GM21423 (cell line): ENCODE results near the gene SLC6A19.

Experiments
- ATAC-seq: cut with Tn5 transposase; IDR thresholded peaks from one replicate; pipeline ENCODE4 v1.9.1; 2021; ENCODE audit warnings: mild to moderate bottlenecking, moderate library complexity; ENCODE audit not compliant: unreplicated experiment

SLC6A19 gene

DNA sequence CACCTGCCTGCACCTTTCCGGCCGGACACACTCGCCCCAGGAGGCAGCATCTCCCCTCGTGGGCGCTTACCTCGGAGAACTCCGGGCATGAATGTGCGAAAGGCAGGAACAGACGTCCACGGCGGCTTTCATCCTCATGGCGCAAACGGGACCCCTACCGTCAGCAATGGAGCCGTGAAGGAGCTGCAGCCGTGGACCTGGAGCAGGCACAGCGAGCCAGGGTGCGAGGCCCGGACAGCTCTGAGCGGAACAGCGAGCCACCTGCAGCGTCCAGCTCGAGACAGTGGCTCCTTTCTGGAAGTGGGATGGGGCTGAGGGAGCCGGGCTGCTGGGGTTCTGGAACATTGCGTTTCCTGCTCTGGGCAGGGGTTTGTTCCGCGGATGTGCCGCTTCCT lies 7.8 kb upstream of the SLC6A19 start:
- no peak for ATAC-seq

DNA sequence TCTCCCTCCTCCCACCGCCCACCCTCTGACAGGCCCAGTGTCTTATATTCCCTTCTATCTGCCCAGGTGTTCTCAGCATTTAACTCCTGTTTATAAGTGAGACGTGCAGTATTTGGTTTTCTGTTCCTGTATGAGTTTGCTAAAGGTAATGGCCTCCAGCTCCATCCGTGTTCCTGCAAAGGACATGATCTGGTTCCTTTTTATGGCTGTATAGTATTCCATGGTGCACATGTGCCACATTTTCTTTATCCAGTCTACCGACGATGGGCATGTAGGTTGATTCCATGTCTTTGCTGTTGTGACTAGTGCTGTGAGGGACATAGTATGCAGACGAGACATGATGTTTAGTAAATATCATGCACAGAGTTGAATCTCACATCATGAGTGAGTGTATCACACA lies 7.0 kb upstream of the SLC6A19 start:
- no peak for ATAC-seq

DNA sequence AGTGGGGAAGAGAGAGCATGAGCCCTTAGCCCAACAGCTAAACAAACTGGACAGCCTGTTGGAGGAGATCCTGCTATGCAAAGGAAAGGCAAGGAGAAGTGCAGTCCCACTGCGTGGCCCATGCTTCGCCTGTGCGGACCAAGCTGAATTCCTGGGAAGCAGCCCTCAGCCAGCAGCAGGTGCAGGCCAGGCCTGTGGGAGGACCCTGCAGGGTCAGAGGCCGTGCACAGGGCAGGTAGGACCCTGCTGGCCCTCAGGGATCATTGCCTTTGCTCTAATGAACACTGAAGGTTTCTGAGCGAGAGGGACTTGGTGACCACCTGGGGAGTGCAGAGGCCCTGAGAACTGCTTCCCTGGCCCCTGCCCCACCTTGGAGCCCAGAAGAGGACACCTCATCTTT lies 6.0 kb upstream of the SLC6A19 start:
- ATAC-seq, result no peak

DNA sequence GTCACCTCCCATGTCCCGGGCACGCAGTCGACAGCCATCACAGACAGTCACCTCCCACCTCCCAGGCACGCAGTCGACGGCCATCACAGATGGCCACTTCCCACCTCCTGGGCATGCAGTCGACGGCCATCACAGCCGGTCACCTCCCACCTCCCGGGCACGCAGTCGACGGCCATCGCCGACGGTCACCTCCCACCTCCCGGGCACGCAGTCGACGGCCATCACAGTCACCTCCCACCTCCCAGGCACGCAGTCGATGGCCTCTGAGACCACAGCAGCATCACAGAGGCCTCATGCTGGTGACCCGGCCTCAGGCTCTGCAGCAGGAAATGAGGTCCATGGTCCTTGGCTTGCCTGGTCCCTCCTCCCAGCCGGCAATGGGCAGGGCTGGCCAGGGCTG lies 5.5 kb upstream of the SLC6A19 start:
- no peak for ATAC-seq

DNA sequence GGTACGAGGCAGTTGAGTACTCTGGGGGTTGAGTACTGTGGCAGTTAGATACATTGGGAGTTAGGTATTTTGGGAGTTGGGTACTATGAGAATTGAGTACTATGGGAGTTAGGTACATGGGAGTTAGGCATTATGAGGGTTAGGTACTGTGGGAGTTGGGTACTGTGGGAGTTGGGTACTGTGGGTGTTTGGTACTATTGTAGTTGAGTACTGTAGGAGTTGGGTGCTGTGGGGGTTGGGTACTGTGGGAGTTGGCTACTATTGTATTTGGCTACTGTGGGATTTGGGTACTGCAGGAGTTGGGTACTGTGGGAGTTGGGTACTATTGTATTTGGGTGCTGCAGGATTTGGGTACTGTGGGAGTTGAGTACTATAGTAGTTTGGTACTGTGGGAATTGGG lies 4.8 kb upstream of the SLC6A19 start:
- no peak for ATAC-seq

DNA sequence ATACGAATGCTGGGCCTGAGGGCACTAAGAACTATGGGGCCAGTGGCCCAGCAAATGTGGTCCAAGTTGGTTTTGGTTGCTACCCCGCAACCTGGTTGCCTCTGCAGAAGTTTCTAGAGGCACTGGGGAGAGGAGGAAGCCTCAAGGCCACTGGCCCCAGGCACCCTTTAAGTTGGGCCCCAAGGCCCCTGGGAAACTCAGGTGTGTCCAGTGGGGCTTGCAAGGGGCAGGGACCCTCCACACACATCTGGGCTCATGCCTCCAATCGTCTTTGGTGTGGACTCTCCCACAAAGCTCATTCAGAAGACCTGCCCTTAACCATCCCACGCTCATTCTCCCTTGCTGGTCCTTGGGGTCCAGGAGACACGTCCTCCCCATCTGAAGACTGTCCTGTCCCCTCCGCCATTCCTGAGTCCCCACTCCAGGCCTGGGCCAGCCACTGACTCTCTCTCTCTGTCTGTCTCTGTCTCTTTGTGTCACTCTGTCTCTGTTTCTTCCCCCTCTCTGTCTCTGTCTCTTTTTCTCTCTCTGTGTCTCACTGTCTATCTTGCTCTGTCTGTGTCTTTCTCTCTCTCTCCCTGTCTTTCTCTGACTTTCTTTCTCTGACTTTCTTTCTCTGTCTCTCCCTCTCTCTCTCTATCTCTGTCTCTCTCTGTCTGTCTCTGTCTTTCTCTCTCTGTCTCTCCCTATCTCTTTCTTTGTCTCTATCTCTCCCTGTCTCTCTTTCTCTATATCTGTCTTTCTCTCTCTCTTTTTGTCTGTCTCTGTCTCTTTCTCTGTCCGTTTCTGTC lies 3.3 kb upstream of the SLC6A19 start:
- no peak for ATAC-seq

DNA sequence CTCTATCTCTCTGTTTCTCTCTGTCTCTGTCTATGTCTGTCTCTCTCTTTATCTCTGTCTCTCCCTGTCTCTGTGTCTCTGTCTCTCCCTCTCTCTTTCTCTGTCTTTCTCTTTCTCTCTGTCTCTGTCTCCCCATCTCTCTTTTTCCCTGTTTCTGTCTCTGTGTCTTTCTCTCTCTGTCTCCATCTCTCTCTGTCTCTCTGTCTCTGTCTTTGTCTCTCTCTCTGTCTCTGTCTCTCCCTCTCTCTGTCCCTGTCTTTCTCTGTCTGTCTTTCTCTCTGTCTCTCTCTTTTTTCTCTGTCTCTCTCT lies 2.1 kb upstream of the SLC6A19 start:
- no peak for ATAC-seq

DNA sequence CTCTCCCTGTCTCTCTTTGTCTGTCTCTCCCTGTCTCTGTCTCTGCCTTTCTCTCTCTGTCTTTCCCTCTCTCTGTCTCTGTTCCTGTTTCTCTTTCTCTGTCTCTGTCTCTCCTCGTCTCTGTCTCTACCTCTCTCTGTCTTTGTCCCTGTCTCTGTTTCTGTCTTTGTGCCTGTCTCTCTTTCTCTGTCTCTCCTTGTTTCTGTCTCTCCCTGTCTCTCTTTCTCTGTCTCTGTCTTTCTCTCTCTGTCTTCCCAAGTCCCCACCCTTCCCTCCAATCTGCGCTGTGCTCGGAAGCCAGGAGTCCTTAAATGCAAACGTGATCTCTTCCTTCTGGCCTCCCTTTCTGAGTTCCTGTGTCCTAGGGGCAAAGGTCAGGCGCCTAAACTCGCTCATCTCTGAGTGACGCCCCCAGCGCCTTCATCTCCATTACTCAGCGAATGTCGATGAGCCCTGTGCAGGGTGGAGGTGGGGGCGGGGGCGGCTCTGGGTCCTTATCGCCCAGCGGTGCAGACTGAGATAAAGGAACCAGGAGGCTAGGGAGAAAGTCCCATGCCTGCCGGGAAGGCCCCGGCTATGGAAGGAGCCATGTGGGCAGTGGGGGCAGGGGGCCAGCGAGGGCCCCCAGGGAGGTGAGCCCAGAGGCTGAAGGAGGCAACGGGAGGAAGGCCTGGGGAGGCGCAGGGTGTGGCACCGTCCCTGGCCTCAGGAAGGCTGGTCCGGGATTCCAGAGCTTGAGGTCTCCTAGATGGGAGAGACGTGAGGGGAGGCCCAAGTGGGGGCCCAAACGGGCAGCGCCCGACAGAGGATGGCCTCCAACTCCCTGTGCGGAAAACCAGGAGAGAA lies 1.5 kb upstream of the SLC6A19 start:
- no peak for ATAC-seq

DNA sequence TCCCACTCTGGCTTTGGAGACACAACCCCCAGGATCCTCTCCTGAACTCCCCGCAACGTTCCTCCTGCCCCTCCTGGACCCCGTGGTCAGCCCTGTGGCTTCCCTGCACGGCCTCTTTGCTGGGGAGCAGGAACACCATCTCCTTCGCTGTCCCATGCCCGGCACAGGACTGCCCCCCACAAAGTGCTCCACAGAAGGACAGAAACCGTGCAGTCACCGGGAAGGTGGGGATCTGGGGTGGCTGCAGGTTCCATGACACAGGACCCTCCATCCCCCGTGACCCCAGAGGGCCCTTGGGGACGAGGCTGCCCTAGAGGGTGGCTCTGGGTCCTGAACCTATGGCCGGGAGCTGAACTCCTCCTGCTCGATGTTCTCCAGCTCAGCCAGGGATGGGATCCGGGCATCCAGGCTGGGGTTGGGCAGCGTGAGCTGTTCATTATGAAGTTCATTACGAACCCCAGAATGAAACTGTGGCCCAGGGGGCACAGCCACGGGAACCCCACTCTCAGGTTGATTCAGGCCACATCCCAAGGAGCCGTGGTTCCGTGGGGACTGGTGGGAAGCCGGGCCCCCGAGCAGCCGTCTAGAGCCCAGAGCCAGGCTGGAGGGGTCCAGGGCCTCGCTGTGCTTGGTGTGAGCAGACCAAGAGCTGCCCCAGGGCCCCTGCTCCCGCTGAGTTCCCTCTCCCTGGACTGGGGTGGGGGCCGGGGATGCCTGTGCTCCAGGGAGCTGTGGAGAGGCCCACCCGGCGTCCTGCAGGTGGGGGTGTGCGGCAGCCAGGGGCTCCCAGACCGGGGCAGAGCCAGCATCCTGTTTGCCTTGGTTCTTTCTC lies 684 bp upstream of the SLC6A19 start:
- ATAC-seq, result no peak

DNA sequence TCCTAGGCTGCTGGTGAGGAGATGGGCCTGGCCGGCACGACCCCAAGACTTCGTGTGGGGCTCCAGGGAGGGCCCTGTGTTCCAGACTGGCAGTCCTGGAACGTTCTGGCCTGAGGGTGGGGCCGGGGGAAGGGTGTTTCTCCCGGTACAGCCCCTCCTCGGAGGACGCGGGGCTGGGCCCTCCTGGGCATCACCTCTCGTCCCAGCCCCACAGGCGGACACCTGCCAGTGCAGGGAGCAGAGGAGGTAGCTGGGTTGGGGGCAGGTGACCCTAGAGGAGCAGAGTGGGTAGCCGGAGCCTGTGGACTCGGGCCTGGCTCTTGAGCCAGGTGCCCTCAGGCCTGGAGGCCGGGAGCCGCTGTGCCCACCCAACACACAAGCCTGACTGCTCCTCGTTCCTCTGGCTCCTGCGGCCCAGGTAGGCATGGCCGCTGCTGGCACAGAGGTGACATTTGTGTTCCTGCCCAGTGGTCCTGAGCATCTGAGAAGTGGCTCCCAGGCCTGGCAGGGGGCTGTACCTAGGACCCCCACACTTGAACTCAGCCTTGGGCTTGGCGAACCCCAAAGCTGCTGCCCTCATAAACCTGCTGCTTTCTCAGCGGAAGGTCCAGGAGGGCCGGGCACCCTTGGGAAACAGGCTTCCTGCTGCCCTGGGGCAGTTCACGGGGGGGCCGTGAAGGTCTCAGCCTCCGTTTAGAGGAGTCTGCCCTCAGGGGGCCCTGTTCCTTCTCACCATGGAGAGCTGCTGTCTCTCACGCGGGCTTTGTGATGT lies 817 bp downstream of the SLC6A19 start:
- ATAC-seq, result no peak

DNA sequence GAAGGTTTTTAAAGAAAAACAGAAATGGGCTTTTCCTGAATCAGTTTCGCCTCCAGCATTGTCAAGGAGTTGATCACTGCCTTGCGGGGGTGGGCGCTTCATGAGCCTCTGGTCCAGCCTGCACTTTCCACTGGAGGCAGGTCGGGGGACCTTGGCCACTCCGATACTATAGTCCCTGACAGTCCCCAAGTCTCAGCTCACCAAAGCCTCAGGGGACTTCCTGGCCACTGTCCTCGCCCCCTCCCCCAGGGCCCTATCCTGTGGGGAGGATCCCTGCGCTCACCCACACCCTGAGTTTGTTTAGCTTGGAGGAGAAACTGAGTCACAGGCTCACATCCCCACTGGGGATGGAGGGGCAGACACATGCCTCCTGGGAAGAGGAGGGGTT lies 1.4 kb downstream of the SLC6A19 start:
- no peak for ATAC-seq

DNA sequence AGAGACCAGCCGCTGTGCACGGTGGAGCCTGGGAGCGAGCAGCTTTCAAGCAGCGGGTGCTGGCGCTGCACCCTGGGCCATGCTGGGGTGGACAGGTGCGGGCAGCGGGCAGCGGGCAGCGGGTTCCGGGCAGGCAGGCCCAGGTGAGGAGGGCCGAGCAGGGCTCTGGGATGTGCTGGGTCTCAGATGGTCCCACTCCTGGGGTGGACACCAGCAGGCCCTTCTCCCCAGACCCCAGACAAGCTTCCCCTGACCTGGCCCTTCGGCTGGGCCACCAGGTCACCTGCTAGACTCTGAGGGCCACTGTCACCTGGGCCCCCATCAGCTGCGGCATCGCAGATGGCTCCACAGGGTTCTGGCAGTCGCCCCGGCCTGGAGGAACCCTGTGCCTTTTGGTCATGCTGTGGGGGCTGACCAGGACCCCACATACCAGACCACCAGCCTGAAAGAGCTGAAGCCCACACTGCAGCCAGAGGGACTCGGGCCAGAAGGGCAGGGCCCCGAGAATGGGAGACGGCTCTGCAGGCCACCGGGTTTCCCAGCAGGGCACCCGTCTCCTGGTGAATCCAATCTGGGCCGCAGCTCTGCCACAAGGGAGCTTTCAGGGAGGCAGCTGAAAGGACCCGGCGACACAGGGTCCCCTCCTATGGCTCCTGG lies 2.0 kb downstream of the SLC6A19 start:
- ATAC-seq, result no peak

DNA sequence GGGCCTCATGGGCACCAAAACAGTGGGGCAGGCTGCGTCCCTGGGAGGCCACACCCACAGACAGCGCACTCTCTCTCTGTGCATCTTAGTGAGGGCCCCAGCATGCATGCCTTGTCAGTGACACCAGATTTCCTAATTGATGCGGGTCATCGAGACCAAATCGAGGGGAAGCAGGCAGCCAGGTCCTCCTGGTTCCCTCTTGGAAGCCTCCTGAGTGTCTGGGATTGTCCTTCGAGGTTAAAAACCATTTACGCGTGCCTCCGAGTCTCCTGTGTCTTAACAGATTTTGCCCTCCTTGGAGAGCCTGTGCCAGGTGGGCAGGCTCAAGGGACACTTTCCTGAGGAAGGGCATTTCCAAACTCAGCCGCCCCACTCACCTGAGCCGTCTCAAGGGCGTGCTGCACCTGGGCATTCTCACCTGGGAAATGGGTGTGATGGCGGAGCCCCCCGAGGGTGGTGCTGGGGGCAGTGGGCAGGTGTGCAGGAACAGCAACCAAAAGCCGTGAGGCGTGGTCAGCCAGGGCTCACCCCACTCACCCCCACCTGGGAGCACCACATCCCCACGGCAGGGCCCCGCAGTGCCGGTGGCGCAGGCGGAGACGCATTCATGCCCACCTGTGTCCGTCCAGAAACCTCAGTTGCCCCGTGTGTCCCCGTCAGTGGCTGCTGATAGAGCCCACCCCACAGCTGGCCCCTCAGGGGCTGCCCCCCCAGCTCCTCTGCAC lies 2.7 kb downstream of the SLC6A19 start:
- no peak for ATAC-seq

DNA sequence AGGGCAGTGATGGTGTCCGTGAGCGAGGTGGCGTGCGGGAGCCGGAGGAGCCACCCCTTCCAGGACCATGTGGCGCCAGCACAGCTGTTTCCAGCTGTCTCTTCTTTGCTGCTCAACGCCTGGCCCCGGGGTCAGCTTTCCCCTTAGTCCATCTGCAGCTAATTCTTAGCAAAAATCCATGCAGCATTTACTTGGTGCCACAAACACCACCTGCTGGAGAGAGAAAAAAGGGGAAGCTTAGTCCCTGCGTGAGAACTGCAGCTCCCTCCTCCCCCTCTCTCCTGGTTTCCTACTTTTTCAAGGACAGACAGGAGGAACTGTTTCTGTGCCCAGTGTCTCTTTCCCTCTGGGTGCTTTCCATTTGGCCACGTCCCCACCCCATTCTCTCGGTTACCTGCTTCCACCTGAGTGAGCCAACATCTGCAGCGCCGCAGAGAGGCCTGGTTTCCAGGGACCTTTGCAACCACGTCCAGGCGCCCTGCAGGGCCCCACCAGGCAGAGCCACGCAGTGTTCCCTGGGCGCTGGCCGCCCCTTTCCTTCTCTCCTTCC lies 3.4 kb downstream of the SLC6A19 start:
- ATAC-seq, result no peak

DNA sequence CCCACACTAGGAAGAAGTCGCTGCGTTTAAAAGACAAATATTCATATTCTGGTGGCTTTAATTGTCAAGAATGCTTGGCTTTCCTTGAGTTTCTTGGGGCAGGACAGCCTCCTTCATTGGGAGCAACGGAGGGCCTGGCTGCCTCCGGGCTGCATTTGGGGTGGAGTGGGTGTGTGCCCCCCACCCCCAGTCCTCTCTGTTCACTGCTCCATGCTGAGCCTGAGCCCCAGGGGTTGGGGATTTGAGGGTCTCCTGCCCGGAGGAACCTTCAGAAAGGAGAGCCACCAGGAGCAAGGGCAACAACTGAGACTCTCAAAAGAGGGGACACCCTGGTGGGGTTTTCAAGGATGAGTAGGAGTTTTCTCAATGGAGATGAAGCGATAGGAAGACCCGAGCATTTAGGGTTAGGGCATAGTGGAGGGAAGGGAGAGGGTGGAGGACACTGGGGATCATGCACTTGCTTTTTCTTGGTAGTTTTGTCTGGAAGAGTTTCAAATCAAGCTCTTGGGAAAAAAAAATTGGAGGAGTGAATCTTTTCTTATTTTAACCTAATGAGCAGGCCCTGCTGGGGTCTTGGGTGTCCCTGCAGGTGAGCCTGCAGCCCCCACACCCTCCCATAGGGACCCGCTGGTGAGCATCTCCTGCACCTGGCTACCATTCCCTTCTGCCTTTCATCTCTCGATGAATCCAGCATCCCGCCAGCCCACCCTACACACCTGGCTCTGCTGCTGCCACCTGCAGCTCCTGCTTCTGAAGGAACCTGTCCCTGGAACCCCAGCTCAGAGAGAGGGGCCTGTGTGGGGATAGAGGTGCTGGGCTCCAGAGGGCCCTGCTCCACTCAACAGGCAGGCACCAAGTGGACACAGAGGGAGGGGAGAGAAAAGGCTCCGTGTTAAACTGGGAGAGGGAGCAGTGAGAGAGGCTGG lies 4.1 kb downstream of the SLC6A19 start:
- ATAC-seq, result no peak

DNA sequence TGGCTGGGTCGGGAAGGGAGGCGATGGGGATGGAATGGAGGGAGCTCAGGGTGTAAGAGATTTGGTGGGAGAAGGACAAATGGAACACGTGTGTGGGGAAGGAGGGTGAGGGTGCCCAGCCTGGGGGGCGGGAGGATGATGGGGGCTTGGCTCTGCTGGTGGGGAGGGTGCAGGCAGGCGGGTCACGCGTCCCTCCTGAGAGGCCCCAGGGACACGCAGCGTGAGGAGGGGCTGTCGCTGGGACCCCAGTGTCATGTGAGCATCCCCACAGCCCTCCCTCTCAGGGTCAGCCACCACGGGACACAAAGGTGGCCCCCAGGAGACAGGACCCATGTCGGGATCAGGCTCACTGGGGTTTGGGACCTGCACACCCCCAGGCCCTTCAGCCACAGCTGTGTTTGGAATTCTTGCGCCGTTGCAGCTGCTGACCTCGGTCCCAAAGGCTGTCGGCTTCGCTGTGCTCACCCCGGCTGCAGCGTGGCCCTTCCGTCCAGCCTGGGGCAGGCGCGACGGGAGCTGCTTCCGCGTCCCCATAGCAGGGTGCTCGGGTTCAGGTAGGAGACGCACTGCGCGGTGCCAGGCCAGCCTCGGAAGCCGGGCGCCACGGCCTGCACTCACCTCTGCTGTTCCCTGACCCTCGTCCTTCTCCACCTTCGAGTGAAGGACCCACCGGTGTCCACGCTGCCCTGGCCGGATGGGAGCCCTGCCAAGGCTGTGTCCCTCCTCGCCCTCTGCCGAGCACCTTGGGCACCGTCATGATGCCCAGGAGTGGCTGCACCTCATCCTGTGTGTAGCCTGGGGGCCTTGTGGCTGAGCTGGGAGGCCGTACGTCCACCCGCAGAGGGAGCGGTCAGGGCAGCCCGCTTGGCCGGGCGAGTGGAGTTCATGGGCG lies 5.4 kb downstream of the SLC6A19 start:
- no peak for ATAC-seq

DNA sequence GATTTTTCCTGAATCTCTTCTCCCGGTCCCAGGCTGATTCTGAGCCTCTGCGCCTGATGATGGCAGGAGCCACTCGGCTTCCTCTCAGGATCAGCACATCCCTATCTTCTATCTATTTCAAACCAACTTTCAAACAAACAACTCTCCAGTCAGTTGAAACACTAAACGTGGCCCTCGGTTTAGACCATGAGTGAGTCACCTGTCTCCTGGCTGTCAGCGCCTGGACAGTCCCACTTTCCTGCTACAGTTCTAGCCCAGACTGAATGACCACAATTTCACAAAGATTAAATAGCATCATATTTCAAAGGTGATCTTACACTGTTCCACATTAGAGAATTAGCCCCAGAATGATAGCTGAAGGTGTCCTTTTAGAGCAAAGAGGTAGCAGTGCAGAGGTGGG lies 6.2 kb downstream of the SLC6A19 start:
- ATAC-seq, result no peak
